CD4-positive, alpha-beta T cell (primary cell): ENCODE data around the gene DHX38. TPM values are rescaled to one million over a fixed set of nuclear protein-coding genes. Genes with fewer than 3 reads are reported as not detected.

ENCODE experiments used
- ATAC-seq: fragments of 200-7000 bp; cut with Tn5 transposase; one replicate; pipeline ENCODE4 v1.10.0; 2022; ENCODE audit warnings: mild to moderate bottlenecking; ENCODE audit not compliant: poor library complexity
- CTCF ChIA-PET: fragments of 350-600 bp; sonication (Branson Sonifier 250); formaldehyde crosslinking; loops from one replicate; lab custom pipeline; 2021; ENCODE audit warnings: antibody characterized with exemption, inconsistent platforms; lab: Charles Lee
- POLR2A ChIA-PET: fragments of 350-600 bp; sonication (Branson Sonifier 250); formaldehyde crosslinking; loops from one replicate; lab custom pipeline; 2021; ENCODE audit warnings: antibody characterized with exemption, inconsistent platforms; lab: Charles Lee
- DNase-seq, 14 experiments: peaks; one replicate each; pipeline ENCODE4 v3.0.0-alpha.2; 2013 to 2020; ENCODE audit warnings: mixed read lengths in 2 of 14
- H3K27ac ChIP-seq, 2 donors: one replicate each; pipeline versions ENCODE4 v1.5.1 to v1.7.0; 2013; ENCODE audit warnings: low read length in 2 of 2, low read depth in 1 of 2, mild to moderate bottlenecking in 1 of 2
- H3K27me3 ChIP-seq, 2 experiments: 1 replicate in 1 of 2; 2 replicates in 1 of 2; pipeline versions ENCODE4 v1.6.1 to v1.7.0; 2013; ENCODE audit warnings: low read length in 2 of 2, control low read depth in 1 of 2, mild to moderate bottlenecking in 1 of 2, moderate library complexity in 1 of 2; ENCODE audit not compliant: insufficient read depth in 2 of 2, control insufficient read depth in 1 of 2
- H3K36me3 ChIP-seq: one replicate; pipeline ENCODE4 v1.6.1; 2013; ENCODE audit warnings: low read length, control low read depth; ENCODE audit not compliant: insufficient read depth
- H3K4me1 ChIP-seq: one replicate; pipeline ENCODE4 v1.6.1; 2013; ENCODE audit warnings: low read length, control low read depth; ENCODE audit not compliant: insufficient read depth
- H3K4me3 ChIP-seq: one replicate; pipeline ENCODE4 v1.5.1; 2013; ENCODE audit warnings: mild to moderate bottlenecking, low read length, moderate library complexity
- H3K9me3 ChIP-seq, 2 experiments: 1 replicate in 1 of 2; 2 replicates in 1 of 2; pipeline versions ENCODE4 v1.6.1 to v1.7.0; 2013; ENCODE audit warnings: low read length in 2 of 2, mild to moderate bottlenecking in 2 of 2, control low read depth in 1 of 2, moderate library complexity in 1 of 2; ENCODE audit not compliant: control insufficient read depth in 1 of 2, insufficient read depth in 1 of 2
- H3K27ac Mint-ChIP-seq: one replicate; pipeline ENCODE4 v1.8.0; 2020; ENCODE audit warnings: mixed read lengths
- H3K27me3 Mint-ChIP-seq: one replicate; pipeline ENCODE4 v1.8.0; 2021; ENCODE audit warnings: mixed read lengths
- H3K36me3 Mint-ChIP-seq: one replicate; pipeline ENCODE4 v1.8.0; 2021; ENCODE audit warnings: low read depth, mixed read lengths
- H3K4me1 Mint-ChIP-seq: one replicate; pipeline ENCODE4 v1.8.0; 2021; ENCODE audit warnings: low read depth, mixed read lengths
- H3K4me3 Mint-ChIP-seq: one replicate; pipeline ENCODE4 v1.8.0; 2020; ENCODE audit warnings: mild to moderate bottlenecking, mixed read lengths
- H3K9me3 Mint-ChIP-seq: one replicate; pipeline ENCODE4 v1.8.0; 2020; ENCODE audit warnings: mixed read lengths
- intact Hi-C, 2 experiments: fragments of 100-400 bp; cut with DNase I in 1 of 2; cut with micrococcal nuclease in 1 of 2; formaldehyde crosslinking; loops; one replicate each; pipeline versions ENCODE4 v1.15.1 to v1.9.0; 2023 to 2025; cut with DNase I, micrococcal nuclease
- total RNA-seq, 174 experiments: library from RNA in 2 of 174; stranded (reverse) in 2 of 174; gene quantifications; one replicate each; pipeline ENCODE4 v1.2.3 and lab custom pipeline; 2021 to 2026
- TF ChIP-seq, protein P1 (sequence below): fragments of 200-600 bp; IDR thresholded peaks from one replicate; pipeline ENCODE4 v1.8.0; 2022; ENCODE audit warnings: antibody characterized with exemption, mild to moderate bottlenecking

Gene DHX38
- total RNA-seq, 2 experiments from 2014 or later, result 103 to 109 TPM

DNA sequence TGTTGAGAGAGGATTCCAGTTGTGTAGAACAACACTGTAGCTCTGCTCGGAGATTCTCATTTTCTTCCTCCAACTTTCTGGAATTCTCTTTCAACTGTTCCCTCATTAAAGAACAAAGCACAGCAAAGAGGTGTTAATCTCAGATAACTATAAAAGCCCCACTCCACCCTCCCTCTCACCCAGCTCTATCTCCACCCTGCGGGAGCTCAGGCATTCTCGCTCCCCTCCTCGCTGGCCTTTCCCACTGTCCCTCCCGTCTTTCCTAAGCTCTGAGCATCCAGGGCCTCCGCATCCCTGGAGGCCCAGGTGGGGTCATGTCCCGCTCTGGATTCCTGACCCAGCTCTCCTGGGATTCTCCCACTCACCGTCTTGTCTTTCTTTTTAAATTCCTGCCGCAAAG lies 35.1 kb downstream of the DHX38 start:
- Mint-ChIP-seq H3K27ac (no peak overlapping the region), H3K27me3 (no peaks in the 10 kb centered on the region), H3K36me3 (no peaks in the 10 kb centered on the region), H3K4me1 (no peaks in the 10 kb centered on the region), H3K9me3 (no peaks in the 10 kb centered on the region), H3K4me3 (no peak overlapping the region)
- DNase-seq, result no peak
- POLR2A ChIA-PET, result no interaction called here
- H3K27me3 ChIP-seq, result no peaks in the 10 kb centered on the region
- H3K27ac ChIP-seq, result no peak overlapping the region
- CTCF ChIA-PET, result no interaction called here
- intact Hi-C loops, result loop anchor here (5.0 to 10.0 kb wide), 5 partner anchors 339 to 1964 kb away; no protein-coding TSS in a partner anchor
- no peak overlapping the region for H3K4me3 ChIP-seq
- no peaks in the 10 kb centered on the region for H3K36me3 ChIP-seq
- ATAC-seq, result no peak
- H3K4me1 ChIP-seq, result peaks cover 6% of the 10 kb centered on the region
- TF ChIP-seq, protein P1, sequence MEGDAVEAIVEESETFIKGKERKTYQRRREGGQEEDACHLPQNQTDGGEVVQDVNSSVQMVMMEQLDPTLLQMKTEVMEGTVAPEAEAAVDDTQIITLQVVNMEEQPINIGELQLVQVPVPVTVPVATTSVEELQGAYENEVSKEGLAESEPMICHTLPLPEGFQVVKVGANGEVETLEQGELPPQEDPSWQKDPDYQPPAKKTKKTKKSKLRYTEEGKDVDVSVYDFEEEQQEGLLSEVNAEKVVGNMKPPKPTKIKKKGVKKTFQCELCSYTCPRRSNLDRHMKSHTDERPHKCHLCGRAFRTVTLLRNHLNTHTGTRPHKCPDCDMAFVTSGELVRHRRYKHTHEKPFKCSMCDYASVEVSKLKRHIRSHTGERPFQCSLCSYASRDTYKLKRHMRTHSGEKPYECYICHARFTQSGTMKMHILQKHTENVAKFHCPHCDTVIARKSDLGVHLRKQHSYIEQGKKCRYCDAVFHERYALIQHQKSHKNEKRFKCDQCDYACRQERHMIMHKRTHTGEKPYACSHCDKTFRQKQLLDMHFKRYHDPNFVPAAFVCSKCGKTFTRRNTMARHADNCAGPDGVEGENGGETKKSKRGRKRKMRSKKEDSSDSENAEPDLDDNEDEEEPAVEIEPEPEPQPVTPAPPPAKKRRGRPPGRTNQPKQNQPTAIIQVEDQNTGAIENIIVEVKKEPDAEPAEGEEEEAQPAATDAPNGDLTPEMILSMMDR, result no peak
- H3K9me3 ChIP-seq, result no peaks in the 10 kb centered on the region

DNA sequence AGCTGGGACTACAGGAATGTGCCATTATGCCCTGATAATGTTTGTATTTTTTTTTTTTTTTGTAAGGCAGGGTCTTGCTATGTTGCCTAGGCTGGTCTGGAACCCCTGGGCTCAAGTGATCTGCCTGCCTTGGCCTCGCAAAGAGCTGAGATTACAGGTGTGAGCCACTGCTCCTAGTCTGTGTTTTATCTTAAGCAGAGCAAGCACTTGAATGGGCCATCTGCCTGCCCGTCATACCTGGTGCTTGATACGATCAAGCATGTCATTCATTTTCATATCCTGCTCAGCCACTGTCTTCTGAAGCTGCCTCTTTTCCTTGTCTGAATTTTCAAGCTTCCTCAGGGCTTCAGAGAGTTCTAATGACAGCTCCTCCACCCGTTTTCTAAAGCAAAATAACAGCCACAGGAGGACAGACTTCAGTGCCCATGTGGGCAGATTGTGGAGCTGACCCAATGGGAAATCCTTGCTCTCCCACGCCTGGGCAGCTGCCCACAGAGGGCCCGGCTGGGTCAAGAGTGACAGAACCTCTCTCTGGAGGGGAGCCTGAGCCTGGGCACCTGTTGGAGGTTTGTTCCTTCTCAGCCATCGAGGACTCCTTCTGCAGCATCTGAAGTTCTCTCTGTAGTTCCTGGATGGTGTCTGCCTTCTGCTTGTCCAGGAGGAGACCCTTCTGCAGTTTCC lies 36.5 kb downstream of the DHX38 start:
- Histone ChIP-seq H3K9me3 (no peaks in the 10 kb centered on the region), H3K36me3 (no peaks in the 10 kb centered on the region), H3K4me1 (peaks cover under 1% of the 10 kb centered on the region), H3K4me3 (no peak overlapping the region), H3K27ac (no peak overlapping the region), H3K27me3 (no peaks in the 10 kb centered on the region)
- DNase-seq (no peak), ATAC-seq (no peak)
- intact Hi-C loops, result loop anchor here (5.0 to 10.0 kb wide), 5 partner anchors 337 to 1965 kb away; no protein-coding TSS in a partner anchor
- Mint-ChIP-seq H3K9me3 (no peaks in the 10 kb centered on the region), H3K36me3 (no peaks in the 10 kb centered on the region), H3K27me3 (no peaks in the 10 kb centered on the region), H3K4me3 (no peak overlapping the region), H3K4me1 (no peaks in the 10 kb centered on the region), H3K27ac (no peak overlapping the region)
- CTCF ChIA-PET, result no interaction called here
- POLR2A ChIA-PET, result no interaction called here
- TF ChIP-seq, protein P1, result no peak

DNA sequence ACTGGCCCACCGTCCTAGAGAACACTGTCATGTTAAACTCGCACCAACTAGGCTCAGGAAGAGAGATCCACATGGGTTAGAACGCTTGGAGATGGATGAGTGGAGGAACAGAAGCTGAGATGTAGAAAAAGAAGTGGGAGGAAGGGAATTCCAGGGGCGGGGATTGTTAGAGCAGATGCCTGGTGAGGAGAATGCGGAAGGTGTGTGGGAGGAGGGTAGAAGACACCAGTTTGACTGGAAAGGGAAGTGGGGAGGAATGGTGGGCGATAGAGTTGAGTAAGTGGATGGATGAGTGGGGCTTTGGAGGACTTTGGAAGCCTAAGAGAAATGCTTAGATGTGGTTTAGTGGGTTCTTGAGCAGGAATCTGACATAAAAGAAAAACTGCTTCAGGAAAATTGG lies 37.4 kb downstream of the DHX38 start:
- Mint-ChIP-seq H3K27ac (no peak overlapping the region), H3K36me3 (no peaks in the 10 kb centered on the region), H3K9me3 (no peaks in the 10 kb centered on the region), H3K4me3 (no peak overlapping the region), H3K27me3 (no peaks in the 10 kb centered on the region), H3K4me1 (no peaks in the 10 kb centered on the region)
- DNase-seq (no peak), ATAC-seq (no peak)
- Histone ChIP-seq H3K36me3 (no peaks in the 10 kb centered on the region), H3K4me1 (no peaks in the 10 kb centered on the region), H3K27ac (no peak overlapping the region), H3K9me3 (no peaks in the 10 kb centered on the region), H3K4me3 (no peak overlapping the region), H3K27me3 (no peaks in the 10 kb centered on the region)
- ChIA-PET CTCF (no interaction called here), POLR2A (no interaction called here)
- intact Hi-C loops, result no loop called here
- TF ChIP-seq, protein P1, result no peak
